GM12865 (cell line): ENCODE measurements around the gene SHD.

ENCODE experiments used
- DNase-seq: peaks from one replicate; pipeline ENCODE4 v3.0.0; 2010; ENCODE audit warnings: low read depth
- H3K4me3 ChIP-seq: 2 replicates; pipeline ENCODE4 v1.5.1; 2011; ENCODE audit warnings: mild to moderate bottlenecking, low read depth, low read length, control low read depth
- TF ChIP-seq, protein P1 (sequence below): IDR thresholded peaks from 2 replicates; pipeline ENCODE4 v1.5.1; 2011; ENCODE audit warnings: low read length, control low read depth, low read depth, inconsistent platforms; ENCODE audit not compliant: insufficient read depth; ENCODE audit errors: missing control alignments

The SHD gene

DNA sequence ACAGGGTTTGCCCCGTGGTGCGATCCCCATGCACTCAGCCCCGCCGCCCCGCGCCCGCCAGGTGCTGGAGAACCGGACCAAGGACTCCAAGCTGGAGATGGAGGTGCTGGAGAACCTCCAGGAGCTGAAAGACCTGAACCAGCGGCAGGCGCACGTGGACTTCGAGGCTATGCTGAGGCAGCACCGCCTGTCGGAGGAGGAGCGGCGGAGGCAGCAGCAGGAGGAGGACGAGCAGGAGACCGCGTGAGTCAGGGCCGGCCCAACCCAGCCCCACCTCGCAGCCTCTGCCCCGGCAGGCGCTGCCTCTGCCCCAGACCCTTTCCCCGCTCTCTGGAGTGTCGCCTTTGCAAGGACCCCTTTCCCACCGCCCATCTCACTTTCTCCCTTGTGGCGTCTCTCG lies 20.9 kb upstream of the SHD start:
- H3K4me3 ChIP-seq = no peak overlapping the region
- DNase-seq = no peak
- TF ChIP-seq, protein P1, sequence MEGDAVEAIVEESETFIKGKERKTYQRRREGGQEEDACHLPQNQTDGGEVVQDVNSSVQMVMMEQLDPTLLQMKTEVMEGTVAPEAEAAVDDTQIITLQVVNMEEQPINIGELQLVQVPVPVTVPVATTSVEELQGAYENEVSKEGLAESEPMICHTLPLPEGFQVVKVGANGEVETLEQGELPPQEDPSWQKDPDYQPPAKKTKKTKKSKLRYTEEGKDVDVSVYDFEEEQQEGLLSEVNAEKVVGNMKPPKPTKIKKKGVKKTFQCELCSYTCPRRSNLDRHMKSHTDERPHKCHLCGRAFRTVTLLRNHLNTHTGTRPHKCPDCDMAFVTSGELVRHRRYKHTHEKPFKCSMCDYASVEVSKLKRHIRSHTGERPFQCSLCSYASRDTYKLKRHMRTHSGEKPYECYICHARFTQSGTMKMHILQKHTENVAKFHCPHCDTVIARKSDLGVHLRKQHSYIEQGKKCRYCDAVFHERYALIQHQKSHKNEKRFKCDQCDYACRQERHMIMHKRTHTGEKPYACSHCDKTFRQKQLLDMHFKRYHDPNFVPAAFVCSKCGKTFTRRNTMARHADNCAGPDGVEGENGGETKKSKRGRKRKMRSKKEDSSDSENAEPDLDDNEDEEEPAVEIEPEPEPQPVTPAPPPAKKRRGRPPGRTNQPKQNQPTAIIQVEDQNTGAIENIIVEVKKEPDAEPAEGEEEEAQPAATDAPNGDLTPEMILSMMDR = no peak

DNA sequence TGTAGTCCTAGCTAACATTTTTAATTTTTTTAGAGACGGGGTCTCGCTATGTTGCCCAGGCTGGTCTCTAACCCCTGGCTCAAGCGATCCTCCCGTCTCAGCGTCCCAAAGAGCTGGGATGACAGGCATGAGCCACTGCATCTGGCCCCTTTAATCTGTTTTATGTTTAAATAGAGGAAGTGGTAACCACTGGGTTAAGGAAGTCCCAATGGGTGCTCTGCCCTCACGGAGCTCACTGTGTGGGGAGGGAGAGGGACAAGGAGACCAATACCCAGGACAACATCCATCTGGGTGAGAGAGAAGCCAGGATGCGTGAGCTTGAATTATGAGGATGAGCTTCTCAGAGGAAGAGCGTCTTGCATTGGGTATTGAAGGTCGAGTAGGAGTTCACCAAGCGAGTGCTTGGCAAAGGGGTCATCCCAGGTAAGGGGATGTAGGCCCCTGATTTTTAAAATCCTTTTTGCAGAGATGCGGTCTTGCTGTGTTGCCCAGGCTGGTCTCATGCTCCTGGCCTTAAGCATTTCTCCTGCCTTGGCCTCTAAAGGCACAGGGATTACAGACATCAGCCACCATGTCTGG lies 18.4 kb upstream of the SHD start:
- no peak for DNase-seq
- no peak overlapping the region for H3K4me3 ChIP-seq
- TF ChIP-seq, protein P1 = no peak

DNA sequence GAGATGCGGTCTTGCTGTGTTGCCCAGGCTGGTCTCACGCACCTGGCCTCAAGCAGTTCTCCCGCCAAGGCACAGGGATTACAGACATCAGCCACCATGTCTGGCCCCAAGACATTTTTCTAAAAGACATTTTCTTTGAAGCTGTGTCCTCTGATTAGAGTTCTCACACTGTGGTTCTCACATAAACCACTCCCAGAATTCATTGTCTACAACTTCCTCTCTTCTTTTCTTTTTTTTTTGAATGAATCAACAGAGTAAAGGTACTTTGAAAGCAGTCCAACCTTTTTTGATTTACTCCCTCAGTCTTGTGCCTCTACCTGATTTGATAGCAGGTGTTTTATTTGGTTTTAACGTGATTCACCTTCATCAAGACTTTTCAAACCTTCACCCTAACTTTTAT lies 14.3 kb upstream of the SHD start:
- H3K4me3 ChIP-seq = no peak overlapping the region
- TF ChIP-seq, protein P1 = no peak
- DNase-seq = no peak

DNA sequence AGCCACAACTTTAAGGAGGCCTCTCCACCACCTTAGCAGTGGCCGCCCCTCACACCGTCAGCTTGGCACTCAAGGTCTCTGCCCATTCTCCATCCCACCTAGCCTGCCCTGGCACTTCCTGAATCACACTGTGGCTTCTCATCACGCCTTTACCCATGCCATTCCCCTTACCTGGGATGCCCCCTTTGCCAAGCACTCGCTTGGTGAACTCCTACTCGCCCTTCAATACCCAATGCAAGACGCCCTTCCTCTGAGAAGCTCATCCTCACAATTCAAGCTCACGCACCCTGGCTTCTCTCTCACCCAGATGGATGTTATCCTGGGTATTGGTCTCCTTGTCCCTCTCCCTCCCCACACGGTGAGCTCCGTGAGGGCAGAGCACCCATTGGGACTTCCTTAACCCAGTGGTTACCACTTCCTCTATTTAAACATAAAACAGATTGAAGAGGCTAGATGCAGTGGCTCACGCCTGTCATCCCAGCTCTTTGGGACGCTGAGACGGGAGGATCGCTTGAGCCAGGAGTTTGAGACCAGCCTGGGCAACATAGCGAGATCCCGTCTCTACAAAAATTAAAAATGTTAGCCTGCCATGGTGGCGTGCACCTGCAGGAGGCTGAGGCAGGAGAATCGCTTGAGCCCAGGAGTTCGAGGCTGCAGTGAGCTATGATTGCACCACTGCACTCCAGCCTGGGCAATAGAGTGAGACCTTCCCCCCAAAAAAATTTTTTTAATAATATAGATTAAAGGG lies 12.6 kb upstream of the SHD start:
- H3K4me3 ChIP-seq = no peak overlapping the region
- DNase-seq = no peak
- TF ChIP-seq, protein P1 = no peak

DNA sequence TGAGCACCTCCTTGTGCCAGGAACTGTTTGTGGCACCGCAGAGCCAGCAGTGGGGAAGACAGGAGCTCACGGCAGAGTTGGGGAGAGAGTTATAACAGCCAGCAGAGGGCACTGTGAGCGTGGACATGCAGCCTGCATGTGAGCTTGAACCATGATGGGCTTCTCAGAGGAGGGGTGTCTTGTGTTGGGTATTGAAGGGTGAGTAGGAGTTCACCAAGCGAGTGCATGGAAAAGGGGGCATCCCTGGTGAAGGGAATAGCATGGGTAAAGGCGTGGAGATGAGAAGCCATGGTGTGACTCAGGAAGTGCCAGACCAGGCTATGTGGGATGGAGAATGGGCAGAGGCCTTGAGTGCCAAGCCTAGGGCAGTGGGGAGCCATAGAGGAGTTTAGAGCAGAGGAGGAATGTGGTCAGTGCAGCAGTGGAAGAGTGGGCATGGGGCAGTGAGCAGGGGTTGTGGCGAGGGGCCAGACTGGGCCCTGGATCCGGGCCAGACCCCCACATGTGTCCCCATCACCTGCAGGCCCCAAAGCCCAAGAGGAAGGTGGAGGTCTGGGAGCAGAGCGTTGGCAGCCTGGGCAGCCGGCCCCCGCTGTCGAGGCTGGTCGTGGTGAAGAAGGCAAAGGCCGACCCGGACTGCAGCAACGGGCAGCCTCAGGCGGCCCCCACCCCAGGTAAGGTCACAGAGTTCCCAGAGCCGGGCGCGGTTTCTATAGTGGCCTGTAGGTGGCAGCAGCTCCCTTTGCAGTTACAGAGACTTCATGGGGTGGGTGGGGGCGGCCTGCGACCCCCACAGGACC lies 11.8 kb upstream of the SHD start:
- H3K4me3 ChIP-seq = no peak overlapping the region
- TF ChIP-seq, protein P1 = peak; percentile 65
- peak; percentile 74 for DNase-seq

DNA sequence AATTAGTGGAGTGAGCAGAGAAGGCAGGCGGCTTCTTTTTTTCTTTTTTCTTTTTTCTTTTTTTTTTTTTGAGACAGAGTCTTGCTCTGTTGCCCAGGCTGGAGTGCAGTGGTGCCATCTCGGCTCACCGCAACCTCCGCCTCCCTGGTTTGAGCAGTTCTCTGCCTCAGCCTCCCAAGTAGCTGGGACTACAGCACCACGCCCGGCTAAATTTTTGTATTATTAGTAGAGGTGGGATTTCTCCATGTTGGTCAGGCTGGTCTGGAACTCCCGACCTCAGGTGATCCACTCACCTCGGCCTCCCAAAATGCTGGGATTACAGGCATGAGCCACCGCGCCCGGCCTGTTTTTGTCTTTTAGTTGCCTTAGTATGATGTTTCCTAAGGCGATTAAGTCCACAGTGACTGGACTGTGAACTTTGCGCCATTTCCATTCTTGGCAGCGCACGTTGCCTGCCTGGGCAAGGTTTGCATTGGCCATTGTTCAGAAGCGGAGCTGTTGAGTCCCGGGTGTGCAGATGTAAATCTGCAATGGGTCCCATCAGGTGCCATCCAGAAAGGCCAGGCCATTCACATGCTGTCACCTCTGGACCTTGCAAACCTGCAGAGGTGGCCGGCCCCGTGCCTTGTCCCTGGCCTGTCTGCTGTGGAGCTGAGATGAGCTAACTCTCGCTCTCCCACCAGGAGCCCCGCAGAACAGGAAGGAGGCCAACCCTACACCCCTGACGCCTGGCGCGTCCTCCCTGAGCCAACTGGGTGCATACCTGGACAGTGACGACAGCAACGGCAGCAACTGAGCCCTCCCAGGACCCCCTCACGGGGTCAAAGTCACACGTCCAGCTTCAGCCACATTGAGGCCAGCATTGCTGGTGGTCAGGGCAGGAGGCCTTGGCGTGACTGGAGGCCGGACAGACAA lies 10.9 kb upstream of the SHD start:
- no peak overlapping the region for H3K4me3 ChIP-seq
- TF ChIP-seq, protein P1 = no peak
- no peak for DNase-seq
